GM23338 (cell line): ENCODE results near the gene SNRPA.

Experiments used
- CREB1 ChIP-seq: fragments of 250-450 bp; sonication (Bioruptor Pico); IDR thresholded peaks from 2 replicates; pipeline ENCODE4 v1.5.0; 2020; ENCODE audit warnings: low read depth, mild to moderate bottlenecking, moderate library complexity
- CTCF ChIP-seq, 2 experiments: fragments of 200-600 bp in 1 of 2; sonication (generic) in 1 of 2; conservative IDR thresholded peaks; 2 replicates each; pipeline versions ENCODE4 v1.5.1 to v1.6.1; 2016 to 2017; ENCODE audit warnings: antibody characterized with exemption in 2 of 2, low read depth in 2 of 2, mild to moderate bottlenecking in 2 of 2, moderate library complexity in 1 of 2
- ETS1 ChIP-seq: IDR thresholded peaks from 2 replicates; pipeline ENCODE4 v1.6.1; 2016; ENCODE audit warnings: antibody characterized with exemption
- EZH2 ChIP-seq: fragments of 200-600 bp; sonication (generic); IDR thresholded peaks from one replicate; pipeline ENCODE4 v1.8.0; 2017; ENCODE audit warnings: antibody characterized with exemption, mild to moderate bottlenecking, low read depth; ENCODE audit not compliant: unreplicated experiment
- EZH2phosphoT487 ChIP-seq: fragments of 200-600 bp; sonication (generic); IDR thresholded peaks from one replicate; pipeline ENCODE4 v1.8.1; 2018; ENCODE audit warnings: antibody characterized with exemption; ENCODE audit not compliant: unreplicated experiment
- JUNB ChIP-seq: IDR thresholded peaks from one replicate; pipeline ENCODE4 v1.6.1; 2016; ENCODE audit warnings: antibody characterized with exemption; ENCODE audit not compliant: unreplicated experiment
- NANOG ChIP-seq: IDR thresholded peaks from 2 replicates; pipeline ENCODE4 v1.6.1; 2016; ENCODE audit warnings: antibody characterized with exemption, borderline replicate concordance
- POLR2AphosphoS5 ChIP-seq: IDR thresholded peaks from 2 replicates; pipeline ENCODE4 v1.6.1; 2016; ENCODE audit warnings: antibody characterized with exemption, low read depth
- REST ChIP-seq: IDR thresholded peaks from one replicate; pipeline ENCODE4 v1.6.1; 2018; ENCODE audit warnings: antibody characterized with exemption; ENCODE audit not compliant: unreplicated experiment
- ZNF114 ChIP-seq: fragments of 250-450 bp; sonication (Bioruptor Pico); IDR thresholded peaks from 2 replicates; pipeline ENCODE4 v1.5.0; 2020; ENCODE audit warnings: mild to moderate bottlenecking, moderate library complexity
- ZNF331 ChIP-seq: fragments of 250-450 bp; sonication (Bioruptor Pico); IDR thresholded peaks from 2 replicates; pipeline ENCODE4 v1.5.0; 2020; ENCODE audit warnings: low read depth, mild to moderate bottlenecking, moderate library complexity
- ZNF462 ChIP-seq: fragments of 250-450 bp; sonication (Bioruptor Pico); IDR thresholded peaks from 2 replicates; pipeline ENCODE4 v1.5.0; 2020; ENCODE audit warnings: mild to moderate bottlenecking, moderate library complexity

- TF ChIP-seq EZH2phosphoT487, result no peak
- no peak for TF ChIP-seq CTCF (conservative IDR thresholded peaks at IDR 0.05; ENCODE audit: low read depth in 2 of 2)
- TF ChIP-seq ZNF114 (CRISPR knock-in tag), result no peak
- no peak for TF ChIP-seq ETS1
- TF ChIP-seq EZH2, result no peak
- TF ChIP-seq REST, result no peak
- TF ChIP-seq POLR2AphosphoS5, result no peak
- no peak for TF ChIP-seq CREB1 (CRISPR knock-in tag)
- TF ChIP-seq JUNB, result no peak
- TF ChIP-seq ZNF331, result no peak
- no peak for TF ChIP-seq NANOG
- no peak for TF ChIP-seq ZNF462
Measured at GRCh38 chr19:40718774-40719391, 32.1 kb upstream of the SNRPA start.
